Measurements from ENCODE around the gene TTYH2. TPM values are rescaled to one million over a fixed set of nuclear protein-coding genes. Genes with fewer than 3 reads are reported as not detected.

TTYH2 gene
- polyA plus RNA-seq, 1 of the 3 experiments (the other 2 are of a cell fraction) = 16.1 TPM

DNA sequence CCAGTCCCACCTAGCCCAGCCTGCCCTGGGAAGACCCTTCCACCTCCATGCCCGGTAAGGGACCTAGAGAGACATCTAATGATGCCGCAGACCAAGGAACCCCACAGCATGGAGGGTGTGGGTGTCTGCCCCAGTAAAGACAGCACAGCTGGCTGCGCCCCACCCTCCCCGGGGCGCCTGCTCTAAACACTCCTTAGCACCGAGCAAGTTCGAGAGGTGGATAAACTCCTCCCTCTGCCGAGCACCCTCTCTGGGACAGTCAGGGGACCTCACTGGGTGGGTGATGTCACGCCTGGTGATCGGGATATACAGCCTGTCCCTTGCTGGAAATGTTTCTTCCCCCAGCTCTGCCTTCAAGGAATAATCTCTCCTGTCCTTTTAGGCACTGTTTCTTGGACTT is 43.9 kb downstream of the TTYH2 start:
- no peak overlapping the region for H3K4me2 ChIP-seq
- H3F3A ChIP-seq (replicated peaks; ENCODE audit: insufficient read depth) = no peaks in the 10 kb centered on the region
- no peaks in the 10 kb centered on the region for H4K20me1 ChIP-seq (ENCODE audit: insufficient read depth)
- no peaks in the 10 kb centered on the region for H3K9me3 ChIP-seq
- no peaks in the 10 kb centered on the region for H3K79me2 ChIP-seq (ENCODE audit: insufficient read depth)
- peaks cover 0 to 5% of the 10 kb centered on the region in 2 experiments; a peak in 1 of 4 replicates for H3K4me1 ChIP-seq (ENCODE audit: control insufficient read depth in 1 of 2, insufficient read depth in 2 of 2, low read depth in 1 of 2, low read length in 1 of 2)
- H3K9ac ChIP-seq = no peak overlapping the region
- ChIA-PET POLR2A (no interaction called here), CTCF (interaction anchor here (1.3 to 1.7 kb wide), 3 partner anchors 14 to 122 kb away, joined by 3 to 4 read pairs (median 3); no protein-coding TSS in a partner anchor)
- DNase-seq = no peak
- 78% methylated on average over 10 of the region's 10 CpGs for WGBS (ENCODE audit: low lambda C conversion rate)
- H3K27me3 ChIP-seq (ENCODE audit: insufficient read depth) = no peaks in the 10 kb centered on the region
- TF ChIP-seq TCF12 (IDR thresholded peaks at IDR 0.05) (no peak), USF2 (IDR thresholded peaks at IDR 0.05; ENCODE audit: borderline replicate concordance, low read depth, low read length) (no peak), ZBTB33 (IDR thresholded peaks at IDR 0.05; ENCODE audit: borderline replicate concordance, low read depth) (no peak), ELF1 (IDR thresholded peaks at IDR 0.05) (no peak), CHD2 (IDR thresholded peaks at IDR 0.05; ENCODE audit: low read length, partially characterized antibody) (no peak), USF1 (IDR thresholded peaks at IDR 0.05; ENCODE audit: borderline replicate concordance, low read depth) (no peak), MEF2A (IDR thresholded peaks at IDR 0.05; ENCODE audit: borderline replicate concordance, low read depth) (no peak), NRF1 (IDR thresholded peaks at IDR 0.05; ENCODE audit: low read depth, low read length) (no peak), GABPA (IDR thresholded peaks at IDR 0.05; ENCODE audit: low read depth) (no peak), TAF1 (IDR thresholded peaks at IDR 0.05; ENCODE audit: borderline replicate concordance, low read depth, low read length) (no peak), POLR2AphosphoS5 (IDR thresholded peaks at IDR 0.05; ENCODE audit: low read depth, low read length) (no peak), SIN3A (IDR thresholded peaks at IDR 0.05; ENCODE audit: borderline replicate concordance, low read depth, low read length) (no peak), FOXM1 (IDR thresholded peaks at IDR 0.05; ENCODE audit: low read depth) (no peak), RXRA (IDR thresholded peaks at IDR 0.05; ENCODE audit: borderline replicate concordance, low read depth) (no peak), EZH2phosphoT487 (IDR thresholded peaks at IDR 0.05; ENCODE audit: borderline replicate concordance, low read depth) (no peak), GATA2 (CRISPR knock-in tag; IDR thresholded peaks at IDR 0.05) (no peak), TEAD4 (IDR thresholded peaks at IDR 0.05; ENCODE audit: borderline replicate concordance, insufficient read depth) (no peak), SMC3 (IDR thresholded peaks at IDR 0.05; ENCODE audit: low read depth, low read length) (no peak)
- H2AFZ ChIP-seq (ENCODE audit: low read depth) = no peak overlapping the region
- no peak overlapping the region for H3K4me3 ChIP-seq (ENCODE audit: low read depth in 2 of 2, low read length in 1 of 2)
- no peaks in the 10 kb centered on the region for H3K36me3 ChIP-seq (replicated peaks in 1 of 2; ENCODE audit: control insufficient read depth in 1 of 2, insufficient read depth in 2 of 2, low read length in 1 of 2)
- H3K27ac ChIP-seq (ENCODE audit: low read depth in 2 of 2, low read length in 1 of 2) = no peak overlapping the region
- no peaks in the 10 kb centered on the region for H3K9me2 ChIP-seq

All from SK-N-SH (cell line).